C4-2B (cell line): ENCODE data around the gene THAP8.

Experiments
- H3K27ac ChIP-seq: fragments of 450-650 bp; 2 replicates; pipeline ENCODE4 v1.5.1; 2017
- CTCF ChIP-seq: fragments of 450-650 bp; conservative IDR thresholded peaks from 2 replicates; pipeline ENCODE4 v1.5.1; 2017; ENCODE audit warnings: mild to moderate bottlenecking
- ZFX ChIP-seq: fragments of 450-650 bp; IDR thresholded peaks from 2 replicates; pipeline ENCODE4 v1.6.1; 2017

The THAP8 gene

DNA sequence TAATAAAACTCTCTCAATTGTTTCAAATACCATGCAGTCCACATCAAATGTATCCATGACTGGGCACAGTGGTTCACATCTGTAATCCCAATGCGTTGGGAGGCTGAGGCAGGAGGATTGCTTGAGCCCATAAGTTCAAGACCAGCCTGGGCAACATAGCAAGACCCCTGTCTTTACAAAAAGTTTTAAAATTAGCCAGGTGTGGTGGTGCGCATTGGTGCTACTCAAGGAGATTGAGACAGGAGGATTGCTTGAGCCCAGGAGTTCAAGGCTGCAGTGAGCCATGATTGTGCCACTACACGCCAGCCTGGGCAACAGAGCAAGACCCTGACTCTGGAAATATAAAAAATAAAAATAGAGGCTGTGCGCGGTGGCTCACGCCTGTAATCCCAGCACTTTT, 26.4 kb downstream of the THAP8 start:
- TF ChIP-seq ZFX (no peak), CTCF (no peak)
- no peak overlapping the region for H3K27ac ChIP-seq

- TF ChIP-seq CTCF (no peak), ZFX (no peak)
- H3K27ac ChIP-seq, result no peak overlapping the region
Measured at GRCh38 chr19:36026091-36026876, 27.8 kb downstream of the THAP8 start.

DNA sequence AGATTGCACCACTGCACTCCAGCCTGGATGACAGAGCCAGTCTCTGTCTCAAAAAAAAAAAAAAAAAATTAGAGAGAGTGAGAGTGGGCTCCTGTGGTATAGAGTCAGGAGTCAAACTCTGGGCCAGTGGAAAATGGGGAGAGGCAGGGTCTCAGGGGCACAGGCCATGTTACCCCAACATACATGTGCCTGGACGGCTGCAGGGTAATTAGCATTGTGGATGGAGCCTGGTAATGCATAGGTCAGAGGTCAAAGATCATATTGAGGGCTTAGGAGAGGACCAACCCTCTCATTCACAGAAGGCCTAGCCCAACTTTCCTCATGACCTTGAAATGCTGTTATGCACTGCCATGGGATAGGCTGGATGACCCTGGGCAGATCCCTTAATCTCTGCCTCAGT, 28.5 kb downstream of the THAP8 start:
- no peak overlapping the region for H3K27ac ChIP-seq
- TF ChIP-seq CTCF (no peak), ZFX (no peak)

DNA sequence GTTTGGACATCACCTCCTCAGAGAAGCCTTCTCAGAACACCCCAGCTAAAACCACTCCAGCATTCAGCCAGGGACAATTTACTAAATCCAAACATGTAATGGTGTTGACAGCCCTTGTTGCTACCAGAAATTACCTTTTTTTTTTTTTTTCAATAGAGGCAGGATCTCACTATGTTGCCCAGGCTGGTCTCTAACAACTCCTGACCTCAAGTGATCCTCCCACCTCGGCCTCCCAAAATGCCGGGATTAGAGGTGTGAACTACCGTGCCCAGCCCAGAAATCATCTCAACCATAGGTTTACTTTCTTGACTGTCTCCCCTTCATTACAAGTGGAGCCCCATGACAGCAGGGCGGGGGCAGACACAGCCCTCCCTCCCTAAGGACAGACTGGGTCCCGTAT, 30.7 kb downstream of the THAP8 start:
- no peak for TF ChIP-seq CTCF
- no peak for TF ChIP-seq ZFX
- H3K27ac ChIP-seq, result no peak overlapping the region

GRCh38 chr19:36019061-36019670, 34.9 kb downstream of the THAP8 start:
- TF ChIP-seq ZFX (no peak), CTCF (no peak)
- H3K27ac ChIP-seq, result no peak overlapping the region

GRCh38 chr19:36014012-36014924, 39.8 kb downstream of the THAP8 start, which contains the start of gene ALKBH6:
TSS of gene ALKBH6 (minus strand) at chr19:36014213. CDS start at chr19:36013397, 816 bp downstream.
- peak within 1 kb of the TSS; percentile 80 for H3K27ac ChIP-seq
- TF ChIP-seq ZFX (no peak), CTCF (no peak)
